ENCODE data around the gene NUDT7.

The NUDT7 gene

GRCh38 chr16:77684181-77684526 lies 38.2 kb upstream of the NUDT7 start:
- Histone ChIP-seq H3K27me3 (no peaks in the 10 kb centered on the region), H3K36me3 (no peaks in the 10 kb centered on the region), H3K4me3 (no peak overlapping the region), H3K9me3 (peaks cover 4% of the 10 kb centered on the region; the same call in 1 of the 2 replicates), H3K9ac (no peak overlapping the region), H4K20me1 (no peaks in the 10 kb centered on the region), H3K4me1 (peaks cover 64% of the 10 kb centered on the region), H3K27ac (no peak overlapping the region), H3K4me2 (peak overlapping the region; percentile 50)
- TF ChIP-seq Cebpa-rat (IDR thresholded peaks at IDR 0.05), result no peak

- no peaks in the 10 kb centered on the region for H4K20me1 ChIP-seq
- no peak overlapping the region for H3K27ac ChIP-seq
- H3K4me1 ChIP-seq, result peaks cover 46% of the 10 kb centered on the region
- no peak overlapping the region for H3K4me2 ChIP-seq
- no peak overlapping the region for H3K4me3 ChIP-seq
- H3K27me3 ChIP-seq, result no peaks in the 10 kb centered on the region
- H3K9me3 ChIP-seq, result no peaks in the 10 kb centered on the region
- H3K9ac ChIP-seq, result no peak overlapping the region
- no peak for TF ChIP-seq Cebpa-rat (IDR thresholded peaks at IDR 0.05)
- H3K36me3 ChIP-seq, result no peaks in the 10 kb centered on the region
Measured at GRCh38 chr16:77686385-77686784, 35.9 kb upstream of the NUDT7 start.

- Histone ChIP-seq H3K9ac (no peak overlapping the region), H3K27me3 (no peaks in the 10 kb centered on the region), H3K4me2 (no peak overlapping the region), H3K27ac (no peak overlapping the region), H4K20me1 (no peaks in the 10 kb centered on the region), H3K4me3 (no peak overlapping the region), H3K4me1 (peaks cover 10% of the 10 kb centered on the region), H3K9me3 (no peaks in the 10 kb centered on the region), H3K36me3 (no peaks in the 10 kb centered on the region)
- no peak for TF ChIP-seq Cebpa-rat (IDR thresholded peaks at IDR 0.05)
Measured at GRCh38 chr16:77689971-77690370, 32.3 kb upstream of the NUDT7 start.

GRCh38 chr16:77690416-77690815 lies 31.9 kb upstream of the NUDT7 start:
- no peak overlapping the region for H3K4me2 ChIP-seq
- TF ChIP-seq Cebpa-rat (IDR thresholded peaks at IDR 0.05), result no peak
- no peaks in the 10 kb centered on the region for H3K27me3 ChIP-seq
- peaks cover 5% of the 10 kb centered on the region for H3K4me1 ChIP-seq
- no peaks in the 10 kb centered on the region for H4K20me1 ChIP-seq
- H3K36me3 ChIP-seq, result no peaks in the 10 kb centered on the region
- H3K27ac ChIP-seq, result no peak overlapping the region
- no peak overlapping the region for H3K9ac ChIP-seq
- H3K4me3 ChIP-seq, result no peak overlapping the region
- no peaks in the 10 kb centered on the region for H3K9me3 ChIP-seq

- no peak overlapping the region for H3K27ac ChIP-seq
- H3K9ac ChIP-seq, result no peak overlapping the region
- H3K9me3 ChIP-seq, result no peaks in the 10 kb centered on the region
- no peaks in the 10 kb centered on the region for H3K27me3 ChIP-seq
- TF ChIP-seq Cebpa-rat (IDR thresholded peaks at IDR 0.05), result no peak
- no peaks in the 10 kb centered on the region for H4K20me1 ChIP-seq
- no peaks in the 10 kb centered on the region for H3K36me3 ChIP-seq
- H3K4me2 ChIP-seq, result no peak overlapping the region
- no peak overlapping the region for H3K4me3 ChIP-seq
- peaks cover 4% of the 10 kb centered on the region; the same call in 1 of the 2 replicates for H3K4me1 ChIP-seq
Measured at GRCh38 chr16:77692612-77693011, 29.7 kb upstream of the NUDT7 start.

- Histone ChIP-seq H3K9me3 (no peaks in the 10 kb centered on the region), H3K4me1 (peaks cover 4% of the 10 kb centered on the region; the same call in 1 of the 2 replicates), H4K20me1 (no peaks in the 10 kb centered on the region), H3K36me3 (no peaks in the 10 kb centered on the region), H3K4me3 (no peak overlapping the region), H3K4me2 (no peak overlapping the region), H3K9ac (no peak overlapping the region), H3K27me3 (no peaks in the 10 kb centered on the region), H3K27ac (no peak overlapping the region)
- no peak for TF ChIP-seq Cebpa-rat (IDR thresholded peaks at IDR 0.05)
Measured at GRCh38 chr16:77696149-77696548, 26.2 kb upstream of the NUDT7 start.

GRCh38 chr16:77700846-77701245 lies 21.5 kb upstream of the NUDT7 start:
- H3K4me2 ChIP-seq, result no peak overlapping the region
- H3K36me3 ChIP-seq, result no peaks in the 10 kb centered on the region
- no peak overlapping the region for H3K9ac ChIP-seq
- no peaks in the 10 kb centered on the region for H4K20me1 ChIP-seq
- no peak overlapping the region for H3K4me3 ChIP-seq
- no peaks in the 10 kb centered on the region for H3K9me3 ChIP-seq
- no peak overlapping the region for H3K27ac ChIP-seq
- TF ChIP-seq Cebpa-rat (IDR thresholded peaks at IDR 0.05), result no peak
- peaks cover 3% of the 10 kb centered on the region; the same call in 1 of the 2 replicates for H3K4me1 ChIP-seq
- H3K27me3 ChIP-seq, result no peaks in the 10 kb centered on the region

GRCh38 chr16:77705351-77705750 lies 17.0 kb upstream of the NUDT7 start:
- Histone ChIP-seq H3K4me3 (no peak overlapping the region), H3K36me3 (no peaks in the 10 kb centered on the region), H3K27me3 (no peaks in the 10 kb centered on the region), H3K9me3 (no peaks in the 10 kb centered on the region), H3K4me2 (no peak overlapping the region), H3K4me1 (no peaks in the 10 kb centered on the region), H3K9ac (no peak overlapping the region), H4K20me1 (no peaks in the 10 kb centered on the region), H3K27ac (no peak overlapping the region)
- no peak for TF ChIP-seq Cebpa-rat (IDR thresholded peaks at IDR 0.05)

- no peaks in the 10 kb centered on the region for H3K27me3 ChIP-seq
- H3K9me3 ChIP-seq, result peaks cover 20% of the 10 kb centered on the region
- H3K9ac ChIP-seq, result no peak overlapping the region
- no peaks in the 10 kb centered on the region for H3K36me3 ChIP-seq
- H3K4me2 ChIP-seq, result no peak overlapping the region
- H3K27ac ChIP-seq, result no peak overlapping the region
- no peak for TF ChIP-seq Cebpa-rat (IDR thresholded peaks at IDR 0.05)
- no peak overlapping the region for H3K4me3 ChIP-seq
- no peaks in the 10 kb centered on the region for H3K4me1 ChIP-seq
- H4K20me1 ChIP-seq, result no peaks in the 10 kb centered on the region
Measured at GRCh38 chr16:77711179-77711578, 11.1 kb upstream of the NUDT7 start.

- Histone ChIP-seq H3K27me3 (no peaks in the 10 kb centered on the region), H3K4me3 (no peak overlapping the region), H3K4me1 (no peaks in the 10 kb centered on the region), H3K4me2 (no peak overlapping the region), H4K20me1 (no peaks in the 10 kb centered on the region), H3K36me3 (no peaks in the 10 kb centered on the region), H3K9me3 (peaks cover 20% of the 10 kb centered on the region), H3K9ac (no peak overlapping the region), H3K27ac (no peak overlapping the region)
- TF ChIP-seq Cebpa-rat (IDR thresholded peaks at IDR 0.05), result no peak
Measured at GRCh38 chr16:77711775-77712174, 10.5 kb upstream of the NUDT7 start.

- Histone ChIP-seq H3K4me2 (no peak overlapping the region), H4K20me1 (no peaks in the 10 kb centered on the region), H3K36me3 (no peaks in the 10 kb centered on the region), H3K27ac (no peak overlapping the region), H3K4me1 (no peaks in the 10 kb centered on the region), H3K4me3 (no peak overlapping the region), H3K9ac (no peak overlapping the region), H3K27me3 (no peaks in the 10 kb centered on the region), H3K9me3 (peaks cover 20% of the 10 kb centered on the region)
- no peak for TF ChIP-seq Cebpa-rat (IDR thresholded peaks at IDR 0.05)
Measured at GRCh38 chr16:77715145-77715544, 7.2 kb upstream of the NUDT7 start.

Data from BLaER1 (cell line).